Right lobe of liver (tissue), 4 donors: ENCODE data around the gene HTRA3.

Experiments used
- POLR2A ChIP-seq: fragments of 450-650 bp; IDR thresholded peaks from one replicate; pipeline ENCODE4 v1.6.1; 2017; ENCODE audit warnings: antibody characterized with exemption, mild to moderate bottlenecking
- TF ChIP-seq, protein P1 (sequence below), 4 donors: fragments of 200-600 bp in 3 of 4; fragments of 450-650 bp in 1 of 4; IDR thresholded peaks; one replicate each; pipeline versions ENCODE4 v1.5.1 to v1.8.0; 2016 to 2022; ENCODE audit warnings: antibody characterized with exemption in 4 of 4, mild to moderate bottlenecking in 2 of 4
- donor health status: DM: no; HTN: no; CAD: no.
- donor health status: DM: no; HTN: no; CAD: no.
- donor health status: DM: no; HTN: yes; CAD: no.

DNA sequence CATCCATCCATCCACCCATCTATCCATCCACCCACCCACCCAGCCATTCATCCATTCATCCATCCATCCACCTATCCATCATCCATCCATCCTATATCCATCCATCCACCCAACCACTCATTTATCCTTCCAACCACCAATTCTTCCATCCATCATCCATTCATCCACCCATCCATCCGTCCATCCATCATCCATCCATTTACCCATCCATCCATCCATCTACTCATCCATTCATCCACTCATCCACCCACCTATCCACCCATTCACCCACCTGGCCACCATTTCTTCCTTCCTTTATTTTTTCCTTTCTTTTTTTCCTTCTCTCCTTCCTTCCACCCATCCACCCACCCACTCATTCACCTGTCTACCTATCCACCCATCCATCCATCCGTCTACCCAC is 25.2 kb downstream of the HTRA3 start:
- TF ChIP-seq, protein P1, sequence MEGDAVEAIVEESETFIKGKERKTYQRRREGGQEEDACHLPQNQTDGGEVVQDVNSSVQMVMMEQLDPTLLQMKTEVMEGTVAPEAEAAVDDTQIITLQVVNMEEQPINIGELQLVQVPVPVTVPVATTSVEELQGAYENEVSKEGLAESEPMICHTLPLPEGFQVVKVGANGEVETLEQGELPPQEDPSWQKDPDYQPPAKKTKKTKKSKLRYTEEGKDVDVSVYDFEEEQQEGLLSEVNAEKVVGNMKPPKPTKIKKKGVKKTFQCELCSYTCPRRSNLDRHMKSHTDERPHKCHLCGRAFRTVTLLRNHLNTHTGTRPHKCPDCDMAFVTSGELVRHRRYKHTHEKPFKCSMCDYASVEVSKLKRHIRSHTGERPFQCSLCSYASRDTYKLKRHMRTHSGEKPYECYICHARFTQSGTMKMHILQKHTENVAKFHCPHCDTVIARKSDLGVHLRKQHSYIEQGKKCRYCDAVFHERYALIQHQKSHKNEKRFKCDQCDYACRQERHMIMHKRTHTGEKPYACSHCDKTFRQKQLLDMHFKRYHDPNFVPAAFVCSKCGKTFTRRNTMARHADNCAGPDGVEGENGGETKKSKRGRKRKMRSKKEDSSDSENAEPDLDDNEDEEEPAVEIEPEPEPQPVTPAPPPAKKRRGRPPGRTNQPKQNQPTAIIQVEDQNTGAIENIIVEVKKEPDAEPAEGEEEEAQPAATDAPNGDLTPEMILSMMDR (IDR thresholded peaks at IDR 0.05): no peak
- TF ChIP-seq POLR2A: no peak
